Measurements from ENCODE around the gene GADL1.
A peak's percentile ranks its signal among the peaks of the same experiment; 100 is the strongest.

The GADL1 gene

DNA sequence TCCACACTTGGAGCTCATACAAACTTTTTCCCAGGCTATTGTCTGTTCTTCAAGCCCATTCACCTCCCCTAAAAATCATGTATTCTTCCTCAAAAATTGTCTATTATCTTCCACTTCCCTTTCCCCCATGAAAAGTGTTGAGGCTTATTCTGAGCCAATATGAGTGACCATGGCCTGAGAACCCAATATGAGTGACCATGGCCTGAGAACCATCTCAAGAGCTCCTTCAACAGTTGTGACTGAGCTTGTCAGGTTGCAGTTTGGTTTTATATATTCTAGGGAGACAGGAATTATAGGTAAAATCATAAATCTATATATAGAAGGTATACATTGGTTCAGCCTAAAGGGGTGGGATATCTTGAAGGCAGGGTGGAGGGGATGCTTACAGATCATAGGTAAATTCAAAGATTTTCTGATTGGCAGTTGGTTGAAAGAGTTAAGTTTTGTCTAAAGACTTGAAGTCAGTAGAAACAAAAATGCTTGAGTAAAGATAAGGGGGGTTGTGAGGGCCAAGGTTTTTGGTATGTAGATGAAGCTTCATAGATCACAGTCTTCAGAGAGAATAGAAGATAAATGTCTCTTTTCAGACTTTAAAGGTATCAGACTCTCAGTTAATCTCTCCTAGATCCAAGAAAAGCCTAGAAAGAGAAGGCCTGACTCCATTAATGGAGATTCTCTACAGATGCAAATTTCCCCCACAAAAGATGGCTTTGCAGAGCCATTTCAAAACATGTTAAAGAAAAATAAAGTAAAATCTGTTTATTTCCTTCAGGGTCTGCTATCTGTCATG is 192.2 kb downstream of the GADL1 start:
- FAIRE-seq: no peak

DNA sequence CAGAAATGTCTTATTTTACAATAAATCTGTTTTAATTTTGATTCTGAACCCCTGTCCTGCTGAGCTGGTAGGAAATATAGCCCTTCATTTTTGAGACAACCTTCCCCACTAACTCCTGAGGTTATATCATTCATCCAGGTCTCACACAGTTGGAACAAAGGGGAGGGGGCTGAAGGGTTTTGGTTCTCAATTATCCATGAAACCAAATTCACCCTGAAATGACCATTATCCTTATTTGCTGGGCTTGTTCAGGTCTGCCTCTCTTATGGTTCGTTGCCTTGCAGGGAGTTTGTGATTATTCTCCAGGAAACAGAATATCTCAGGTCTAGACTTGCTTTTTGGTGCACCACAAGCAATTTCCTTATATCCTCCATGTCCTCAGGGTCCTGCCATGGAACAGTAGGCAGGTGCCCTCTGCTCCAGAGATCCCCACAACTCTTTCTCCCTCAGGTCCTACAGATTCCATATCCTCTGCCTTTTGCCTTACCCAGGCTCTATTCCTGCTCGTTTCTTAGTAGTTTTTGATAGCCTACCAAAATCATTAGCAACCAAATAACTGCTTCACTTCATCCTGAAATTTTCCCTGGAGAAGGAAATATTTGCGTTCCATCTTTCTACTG is 193.6 kb downstream of the GADL1 start:
- FAIRE-seq: no peak
- DNase-seq (ENCODE audit: extremely low spot score, insufficient read length, low read depth): no peak

More for the DNA sequence above, 192.2 kb downstream of the GADL1 start:
- no peak for DNase-seq (ENCODE audit: extremely low spot score, insufficient read length, low read depth)

DNA sequence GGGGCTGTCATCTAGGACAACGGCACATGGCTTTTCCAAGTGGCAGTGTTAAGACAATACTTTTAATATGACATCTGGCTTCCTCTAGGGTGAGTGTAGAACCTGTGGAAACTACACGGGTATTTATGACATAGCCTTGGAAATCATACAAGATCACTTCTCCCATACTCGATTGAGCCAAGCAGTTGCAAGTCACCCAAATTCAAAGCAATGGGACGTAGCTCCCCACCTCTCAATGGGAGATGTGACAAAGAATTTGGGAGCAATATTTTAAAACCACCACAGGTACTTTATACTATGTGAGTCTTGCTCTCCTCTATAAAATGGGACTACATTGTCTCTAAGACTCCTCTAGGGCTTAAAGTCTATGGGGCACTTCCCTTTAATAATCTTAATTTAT is 194.5 kb downstream of the GADL1 start:
- FAIRE-seq (no peak), DNase-seq (ENCODE audit: extremely low spot score, insufficient read length, low read depth) (no peak)

DNA sequence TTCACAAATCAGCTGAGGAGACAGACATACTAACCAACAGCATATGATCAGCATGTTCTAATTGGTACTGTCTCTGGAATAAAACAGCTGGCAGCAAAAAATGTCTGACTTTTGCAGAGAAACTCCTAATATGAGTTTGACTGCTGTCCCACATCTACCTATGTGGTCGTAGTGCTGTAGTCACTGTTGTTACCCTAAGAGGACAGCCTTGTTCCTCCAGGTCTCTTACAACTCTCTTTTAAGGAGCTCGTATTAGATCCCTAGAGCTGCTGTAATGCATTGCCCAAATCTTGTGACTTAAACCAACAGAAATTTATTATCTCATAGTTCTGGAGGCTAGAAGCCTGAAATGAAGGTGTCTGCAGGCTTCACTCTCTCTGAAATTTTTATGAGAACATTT is 195.9 kb downstream of the GADL1 start:
- FAIRE-seq: no peak
- DNase-seq (ENCODE audit: extremely low spot score, insufficient read length, low read depth): no peak

DNA sequence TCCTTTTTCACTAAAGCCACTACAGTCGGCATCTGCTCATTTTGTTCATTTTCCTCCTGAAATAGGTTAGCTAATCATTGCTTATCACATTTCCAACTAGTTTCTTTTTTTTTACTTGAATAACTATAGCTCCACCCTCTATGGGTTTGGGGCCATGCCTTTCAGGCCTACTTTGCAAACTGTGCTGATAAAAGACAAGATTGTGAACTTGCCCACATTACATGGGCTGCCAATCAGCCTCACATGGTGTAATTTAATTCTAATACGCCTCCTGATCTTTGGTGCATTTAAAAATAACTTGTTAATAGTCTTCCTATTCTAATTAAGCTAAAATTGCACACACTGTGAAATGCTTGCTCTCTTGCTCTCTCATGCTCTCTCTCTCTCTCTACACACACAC is 197.6 kb downstream of the GADL1 start:
- DNase-seq (ENCODE audit: extremely low spot score, insufficient read length, low read depth) (no peak), FAIRE-seq (no peak)

DNA sequence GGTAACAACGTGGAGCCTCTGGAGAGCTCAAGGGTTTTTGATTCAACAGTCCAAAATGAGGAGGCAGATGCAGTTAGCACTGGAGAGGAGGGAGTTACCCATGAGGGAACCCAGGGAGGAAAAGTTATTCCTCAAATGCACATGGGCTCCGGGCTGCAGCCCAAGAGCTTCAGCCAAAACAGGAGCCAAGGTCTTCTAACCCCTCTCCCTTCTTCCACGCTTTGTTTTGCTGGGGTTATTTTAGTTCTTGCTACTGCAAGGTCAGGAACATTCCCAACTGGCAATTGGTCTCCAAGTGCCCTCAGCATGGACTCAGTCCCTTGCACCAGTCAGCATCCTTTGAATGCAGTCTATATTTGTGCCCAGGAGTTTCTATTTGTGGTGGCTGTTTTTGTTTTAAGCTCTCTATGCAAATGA is 198.1 kb downstream of the GADL1 start:
- no peak for DNase-seq (ENCODE audit: extremely low spot score, insufficient read length, low read depth)
- FAIRE-seq: no peak

DNA sequence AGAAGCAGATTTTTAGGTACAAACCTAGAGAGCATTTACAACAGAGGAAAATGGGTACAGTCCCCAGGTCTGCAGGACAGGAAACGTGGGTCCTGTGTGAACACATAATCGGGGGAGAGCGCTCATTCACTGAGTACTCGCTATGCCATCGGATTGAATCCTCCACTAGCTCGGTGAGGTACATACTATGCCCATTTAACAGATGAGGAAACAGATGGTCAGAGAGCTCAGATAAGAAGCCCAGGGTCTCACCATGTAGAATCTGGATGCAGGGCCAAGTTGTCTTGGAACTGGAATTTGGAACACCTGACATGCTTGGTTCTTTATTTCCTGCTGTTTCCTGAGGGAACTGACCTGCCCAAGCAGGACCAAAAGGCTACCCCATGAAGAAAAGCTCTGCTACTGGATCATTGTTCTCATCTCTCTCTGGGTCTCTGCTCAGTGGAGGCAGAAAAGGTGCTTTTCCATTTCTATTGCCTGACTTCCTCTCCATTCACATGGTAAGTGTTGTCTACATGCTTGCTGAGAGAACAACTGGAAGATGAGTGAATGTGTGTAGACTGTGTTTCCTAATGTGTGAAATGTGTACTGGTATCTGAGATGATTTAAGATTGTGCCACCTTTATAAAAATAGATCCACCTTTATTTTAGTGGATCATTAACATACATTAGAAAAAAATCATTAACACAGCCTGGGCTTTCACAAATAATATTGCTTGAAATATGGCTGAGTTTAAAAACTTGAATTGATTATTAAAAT is 199.0 kb downstream of the GADL1 start:
- FAIRE-seq (no peak), DNase-seq (ENCODE audit: extremely low spot score, insufficient read length, low read depth) (no peak)

DNA sequence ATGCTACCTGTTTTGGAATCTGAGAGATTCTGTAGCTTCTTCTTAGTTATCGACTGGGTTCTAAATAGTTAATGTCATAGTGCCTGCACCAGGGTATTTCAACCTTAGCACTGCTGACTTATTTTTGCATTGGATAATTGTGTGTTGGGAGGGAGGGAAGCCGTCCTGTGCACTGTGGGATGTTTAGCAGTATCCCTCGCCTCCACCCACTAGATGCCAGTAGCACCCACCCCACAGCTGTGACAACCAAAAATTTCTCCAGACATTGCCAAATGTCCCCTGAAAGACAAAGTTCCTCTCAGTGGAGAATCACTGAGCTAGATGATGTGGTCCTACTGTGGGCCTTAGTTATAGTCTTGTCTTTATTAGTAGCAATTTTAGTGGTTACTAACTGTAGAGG is 199.8 kb downstream of the GADL1 start:
- FAIRE-seq (no peak), DNase-seq (ENCODE audit: extremely low spot score, insufficient read length, low read depth) (no peak)

DNA sequence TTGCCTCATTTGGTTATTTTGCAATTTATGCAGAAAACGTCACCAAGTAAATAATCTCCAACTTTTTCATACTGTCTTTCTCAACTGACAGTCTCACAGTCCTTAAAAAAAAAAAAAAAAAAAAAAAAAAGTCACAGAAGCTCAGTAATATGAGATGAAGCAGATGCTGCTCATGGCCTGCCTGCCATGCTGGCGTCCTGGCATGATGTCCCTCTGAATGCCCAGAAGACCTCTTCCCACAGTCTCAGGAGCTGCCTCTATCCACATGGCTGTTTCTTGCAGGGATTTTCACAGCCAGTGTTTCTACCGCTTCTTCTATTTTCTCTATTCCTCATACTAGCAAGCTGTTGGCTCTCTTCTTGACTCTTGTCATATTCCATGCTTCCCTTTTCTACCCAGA is 200.3 kb downstream of the GADL1 start:
- FAIRE-seq (no peak), DNase-seq (ENCODE audit: extremely low spot score, insufficient read length, low read depth) (no peak)

DNA sequence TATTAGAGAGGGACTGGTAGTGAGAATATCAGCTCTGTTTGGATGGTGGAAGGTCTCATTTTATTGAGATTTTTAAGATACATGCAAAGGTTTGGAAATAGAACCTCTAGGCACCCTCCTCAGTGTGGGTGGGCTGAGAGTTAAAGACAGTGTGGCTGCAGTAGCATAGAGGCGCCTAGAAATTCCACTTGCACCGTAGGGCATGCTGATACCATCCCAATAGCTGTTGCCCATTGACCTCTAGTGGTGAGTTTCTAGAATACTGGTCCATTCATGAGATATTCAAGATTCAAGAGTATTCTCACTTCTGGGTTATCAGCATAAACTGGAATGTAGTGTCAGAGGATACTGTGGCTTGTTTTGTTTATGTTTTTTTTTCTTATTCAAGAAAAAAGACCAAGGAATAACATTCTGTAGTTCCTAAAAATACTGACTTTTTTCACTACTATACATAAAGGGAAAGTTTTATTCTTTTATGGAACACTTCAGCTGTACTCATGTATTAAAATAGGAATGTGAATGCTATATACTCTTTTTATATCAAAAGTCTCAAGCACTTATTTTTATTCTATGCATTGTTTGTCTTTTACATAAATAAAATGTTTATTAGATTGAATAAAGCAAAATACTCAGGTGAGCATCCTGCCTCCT is 200.9 kb downstream of the GADL1 start:
- peak; percentile 33 for DNase-seq (ENCODE audit: extremely low spot score, insufficient read length, low read depth)
- FAIRE-seq: peak; percentile 84

DNA sequence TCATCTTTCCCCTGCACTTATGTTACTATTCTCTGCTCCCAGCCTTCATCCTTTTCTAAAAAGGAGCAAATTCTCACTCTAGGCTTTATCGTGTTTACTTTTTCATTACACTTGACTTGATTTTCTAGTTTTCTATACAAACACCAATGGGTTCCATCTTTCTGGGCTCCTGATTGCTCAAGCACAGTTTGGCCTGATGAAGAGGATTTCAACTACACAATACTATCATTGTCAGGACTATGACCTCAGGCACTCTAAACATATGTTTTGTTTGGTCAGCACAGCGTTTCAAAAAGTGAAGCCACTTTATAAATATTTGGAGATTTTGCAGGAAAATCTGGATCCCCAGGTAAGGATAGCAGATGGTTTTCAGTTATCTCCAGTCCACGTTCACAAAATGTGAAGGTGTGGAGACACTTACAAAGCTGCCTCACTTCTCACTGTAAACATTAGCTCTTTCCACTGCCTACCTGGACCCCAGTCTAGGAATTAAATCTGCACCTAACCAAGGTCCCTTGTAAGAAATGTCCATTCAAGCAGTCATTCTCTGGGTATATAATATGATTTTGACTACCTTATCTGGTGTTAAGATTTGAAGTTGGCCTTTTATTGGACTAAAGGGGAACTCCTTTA is 201.8 kb downstream of the GADL1 start:
- no peak for DNase-seq (ENCODE audit: extremely low spot score, insufficient read length, low read depth)
- no peak for FAIRE-seq

DNA sequence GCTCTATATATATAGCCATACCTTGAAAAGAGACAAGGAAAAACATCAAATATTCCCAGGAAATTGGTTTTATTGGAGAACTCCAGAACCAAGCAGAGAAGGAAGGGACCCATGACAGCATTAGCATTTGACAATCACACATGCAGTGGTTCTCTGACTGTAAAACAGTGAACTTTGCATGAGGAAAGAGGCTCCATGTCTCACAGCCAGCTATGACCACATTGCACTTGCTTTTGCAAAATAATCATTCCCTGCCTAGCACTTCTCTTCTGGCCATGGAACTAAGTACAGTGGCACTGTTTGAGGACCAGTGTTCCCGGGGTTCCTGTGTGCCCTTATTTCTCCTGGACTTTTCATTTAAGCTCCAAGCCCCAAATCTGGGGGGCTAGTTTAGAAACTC is 202.5 kb downstream of the GADL1 start:
- DNase-seq (ENCODE audit: extremely low spot score, insufficient read length, low read depth): no peak
- FAIRE-seq: no peak

DNA sequence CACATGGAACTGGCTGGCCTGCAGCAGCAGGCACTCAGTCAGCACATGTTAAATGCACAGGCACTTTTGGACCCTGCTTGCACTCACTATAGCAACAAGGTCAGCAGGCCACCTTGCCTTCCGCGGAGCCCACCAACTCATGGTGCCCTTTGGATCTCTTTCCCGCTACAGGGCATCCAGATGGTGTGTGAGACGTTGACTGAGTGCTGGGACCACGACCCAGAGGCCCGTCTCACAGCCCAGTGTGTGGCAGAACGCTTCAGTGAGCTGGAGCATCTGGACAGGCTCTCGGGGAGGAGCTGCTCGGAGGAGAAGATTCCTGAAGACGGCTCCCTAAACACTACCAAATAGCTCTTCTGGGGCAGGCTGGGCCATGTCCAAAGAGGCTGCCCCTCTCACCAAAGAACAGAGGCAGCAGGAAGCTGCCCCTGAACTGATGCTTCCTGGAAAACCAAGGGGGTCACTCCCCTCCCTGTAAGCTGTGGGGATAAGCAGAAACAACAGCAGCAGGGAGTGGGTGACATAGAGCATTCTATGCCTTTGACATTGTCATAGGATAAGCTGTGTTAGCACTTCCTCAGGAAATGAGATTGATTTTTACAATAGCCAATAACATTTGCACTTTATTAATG is 203.1 kb downstream of the GADL1 start:
- FAIRE-seq (no peak), DNase-seq (ENCODE audit: extremely low spot score, insufficient read length, low read depth) (no peak)

DNA sequence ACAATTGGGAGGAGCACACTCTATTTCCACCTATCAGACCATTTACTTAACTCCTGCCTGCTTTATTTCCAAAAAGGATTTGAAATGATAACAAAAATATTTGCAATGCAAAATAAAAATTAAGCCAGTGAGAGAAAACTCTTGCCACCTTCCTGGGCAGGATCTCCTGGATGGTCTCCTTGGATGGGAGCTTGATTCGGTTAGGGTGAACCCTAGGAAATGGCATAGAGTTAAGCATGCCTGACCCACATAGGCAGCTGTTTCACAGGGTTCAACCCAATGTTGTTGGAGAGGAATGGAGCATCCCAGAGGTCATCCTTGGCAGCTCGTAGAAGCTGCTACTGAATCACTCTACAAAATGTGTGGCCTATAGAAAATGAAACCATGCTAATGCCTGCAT is 204.3 kb downstream of the GADL1 start:
- FAIRE-seq (no peak), DNase-seq (ENCODE audit: extremely low spot score, insufficient read length, low read depth) (no peak)

DNA sequence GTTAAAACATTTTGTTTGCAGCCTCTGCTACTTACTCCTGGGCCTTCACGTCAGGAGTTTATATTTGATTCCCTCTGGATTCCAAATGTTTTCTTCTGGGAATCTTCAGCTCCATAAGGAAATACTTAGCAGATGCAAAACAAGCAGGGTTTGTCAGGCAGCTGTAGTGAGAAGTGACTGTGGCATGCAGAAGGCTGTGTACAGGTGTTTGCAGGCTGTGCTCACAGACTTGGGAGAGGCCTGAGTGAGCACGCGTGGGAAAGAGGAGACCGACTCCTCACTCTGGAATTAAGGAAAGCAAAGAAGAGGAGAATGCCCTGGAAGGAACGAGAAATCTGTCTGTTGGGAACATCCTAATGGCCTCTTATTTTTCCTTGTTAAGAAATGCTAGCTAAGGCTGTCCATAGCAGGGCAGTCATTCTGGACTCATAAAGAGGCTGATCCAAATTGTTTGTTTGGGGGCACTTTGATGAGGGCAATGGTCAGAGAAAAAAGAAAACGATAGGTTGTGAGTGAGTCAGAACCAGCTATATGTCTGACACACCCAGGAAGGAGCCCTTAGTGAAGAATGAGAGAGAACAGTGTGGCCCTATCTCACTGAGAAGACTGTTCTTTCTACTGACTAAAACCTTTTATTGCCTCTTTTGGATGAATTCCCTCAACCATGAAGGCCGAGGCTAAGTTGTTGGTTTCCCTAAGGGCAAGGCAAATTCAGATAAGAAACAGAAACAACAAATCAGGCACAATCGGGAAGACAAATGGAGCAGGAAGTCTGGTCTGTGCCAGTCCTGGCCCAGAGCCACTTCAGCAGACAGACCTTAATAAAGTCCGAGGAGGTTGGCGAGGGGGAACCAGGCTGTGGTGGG is 205.5 kb downstream of the GADL1 start:
- FAIRE-seq: no peak

DNA sequence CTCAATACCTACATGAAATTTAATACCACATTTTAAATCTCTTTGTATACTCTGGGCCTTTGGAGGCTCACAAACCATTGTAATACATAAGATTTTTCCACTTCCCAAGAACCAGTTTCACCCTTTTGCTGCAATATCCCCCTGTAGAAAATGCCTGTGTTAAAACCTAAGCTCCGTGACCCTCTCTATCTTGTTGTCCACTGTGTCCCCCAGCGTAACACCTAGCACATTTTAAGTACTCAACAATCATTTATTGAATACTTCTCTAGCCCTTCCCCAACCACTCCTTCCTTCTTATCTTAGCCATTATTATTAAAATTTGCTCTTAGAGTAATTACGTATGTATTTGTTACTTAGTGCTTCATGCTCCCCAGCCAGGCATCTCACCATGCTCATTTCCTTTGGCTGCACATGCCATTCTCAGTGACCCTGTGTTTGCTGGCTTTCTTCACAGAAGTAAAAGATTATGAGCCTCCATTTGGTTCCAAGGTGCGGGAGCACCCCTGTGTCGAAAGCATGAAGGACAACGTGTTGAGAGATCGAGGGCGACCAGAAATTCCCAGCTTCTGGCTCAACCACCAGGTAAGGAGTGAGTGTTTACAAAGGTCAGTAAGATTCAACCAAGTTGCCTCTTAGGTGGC is 206.4 kb downstream of the GADL1 start:
- DNase-seq (ENCODE audit: extremely low spot score, insufficient read length, low read depth): no peak

More for the DNA sequence above, 205.5 kb downstream of the GADL1 start:
- no peak for DNase-seq (ENCODE audit: extremely low spot score, insufficient read length, low read depth)

DNA sequence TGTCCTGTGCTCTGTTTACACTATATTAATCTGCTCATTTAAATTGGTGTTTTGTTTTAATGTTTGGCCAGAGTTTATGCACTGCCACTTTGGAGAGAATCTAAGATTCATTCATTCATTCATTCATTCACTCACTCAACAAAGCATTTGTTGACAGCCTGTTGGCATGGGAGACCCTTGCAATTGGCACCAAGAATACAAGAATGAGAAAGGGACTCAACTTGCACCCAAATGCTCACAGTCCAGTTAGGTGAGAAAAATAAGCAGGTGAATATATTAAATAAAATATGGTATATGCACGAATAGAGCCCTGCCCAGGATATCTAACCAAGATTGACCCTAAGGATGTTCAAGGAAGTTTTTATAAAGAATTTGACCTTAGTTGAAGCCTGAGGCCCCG is 207.7 kb downstream of the GADL1 start:
- FAIRE-seq (no peak), DNase-seq (ENCODE audit: extremely low spot score, insufficient read length, low read depth) (no peak)

More for the DNA sequence above, 206.4 kb downstream of the GADL1 start:
- FAIRE-seq: no peak

DNA sequence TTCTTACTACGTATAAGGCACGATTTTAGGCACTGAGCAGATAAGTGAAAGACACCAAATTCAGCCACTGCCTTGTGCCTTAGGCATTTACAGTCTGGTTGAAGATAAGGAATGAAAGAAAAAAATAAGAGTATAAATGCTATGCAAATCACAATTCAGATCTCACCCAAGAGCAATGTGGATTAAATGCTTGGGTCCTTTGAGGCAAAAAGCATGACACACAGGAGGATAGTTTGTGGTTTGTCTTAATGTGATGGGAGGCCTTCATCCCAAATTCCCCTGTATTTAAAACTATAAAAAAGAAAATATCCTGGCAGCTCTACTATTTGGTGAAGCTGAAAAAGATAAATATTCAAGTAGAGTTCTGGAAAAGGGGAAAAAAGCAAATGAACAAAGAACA is 208.3 kb downstream of the GADL1 start:
- FAIRE-seq (no peak), DNase-seq (ENCODE audit: extremely low spot score, insufficient read length, low read depth) (no peak)
